Activated naive CD4-positive, alpha-beta T cell treated with Interleukin-2 at 50 U/mL for 16 hours (primary cell): ENCODE measurements around the gene VWA3A.
"Not testable (repeated sequence)": the region's sequence is repeated elsewhere in the genome, so short reads cannot be mapped to it uniquely, and the experiment has no call there.

Source experiments
- DNase-seq: peaks from one replicate; pipeline ENCODE4 v3.0.0-alpha.2; 2020

The VWA3A gene

GRCh38 chr16:22088642-22089041, 3.7 kb upstream of the VWA3A start:
- no peak for DNase-seq

- DNase-seq, result no peak
Measured at GRCh38 chr16:22089910-22090309, 2.4 kb upstream of the VWA3A start.

GRCh38 chr16:22091721-22092120, 620 bp upstream of the VWA3A start:
- no peak for DNase-seq

GRCh38 chr16:22093331-22093730, 990 bp downstream of the VWA3A start:
- no peak for DNase-seq

GRCh38 chr16:22093996-22094395, 1.7 kb downstream of the VWA3A start:
- no peak for DNase-seq

- DNase-seq, result no peak
Measured at GRCh38 chr16:22098405-22099255, 6.3 kb downstream of the VWA3A start.

- DNase-seq, result no peak
Measured at GRCh38 chr16:22099256-22099975, 7.1 kb downstream of the VWA3A start.

GRCh38 chr16:22103441-22103840, 11.1 kb downstream of the VWA3A start:
- no peak for DNase-seq

- no peak for DNase-seq
Measured at GRCh38 chr16:22109258-22109898, 17.0 kb downstream of the VWA3A start.

- not testable (repeated sequence) for DNase-seq
Measured at GRCh38 chr16:22111629-22112028, 19.3 kb downstream of the VWA3A start.

GRCh38 chr16:22116095-22116700, 23.9 kb downstream of the VWA3A start:
- DNase-seq, result no peak

GRCh38 chr16:22117609-22118008, 25.3 kb downstream of the VWA3A start:
- no peak for DNase-seq

GRCh38 chr16:22120440-22120839, 28.1 kb downstream of the VWA3A start:
- DNase-seq, result no peak

GRCh38 chr16:22122239-22122638, 29.9 kb downstream of the VWA3A start:
- DNase-seq, result no peak

- no peak for DNase-seq
Measured at GRCh38 chr16:22123146-22123545, 30.8 kb downstream of the VWA3A start.

- DNase-seq, result no peak
Measured at GRCh38 chr16:22123759-22124490, 31.6 kb downstream of the VWA3A start.

- no peak for DNase-seq
Measured at GRCh38 chr16:22124583-22125284, 32.4 kb downstream of the VWA3A start.

- DNase-seq, result no peak
Measured at GRCh38 chr16:22126037-22126558, 33.8 kb downstream of the VWA3A start.

- DNase-seq, result not testable (repeated sequence)
Measured at GRCh38 chr16:22128537-22128936, 36.2 kb downstream of the VWA3A start.

- no peak for DNase-seq
Measured at GRCh38 chr16:22130528-22130927, 38.2 kb downstream of the VWA3A start.

GRCh38 chr16:22132801-22133200, 40.5 kb downstream of the VWA3A start:
- no peak for DNase-seq

- DNase-seq, result no peak
Measured at GRCh38 chr16:22138482-22138881, 46.1 kb downstream of the VWA3A start.
